H1 (cell line): ENCODE data around the gene PCIF1.

Experiments
- BRCA1 ChIP-seq: IDR thresholded peaks from 2 replicates; pipeline ENCODE4 v1.6.1; 2012; ENCODE audit warnings: low read depth, low read length, improper control_type of control experiment
- JUN ChIP-seq: IDR thresholded peaks from 2 replicates; pipeline ENCODE4 v1.6.1; 2011; ENCODE audit warnings: low read depth, mild to moderate bottlenecking, improper control_type of control experiment, low read length
- POLR2A ChIP-seq, 2 experiments: IDR thresholded peaks; 1 replicate in 1 of 2; 2 replicates in 1 of 2; pipeline ENCODE4 v1.6.1; 2011; ENCODE audit warnings: low read depth in 2 of 2, low read length in 2 of 2, mild to moderate bottlenecking in 2 of 2; ENCODE audit errors: control extremely low read depth in 1 of 2
- POLR2AphosphoS5 ChIP-seq: IDR thresholded peaks from 2 replicates; pipeline ENCODE4 v1.6.1; 2011; ENCODE audit warnings: low read depth, low read length
- SIN3A ChIP-seq, 2 experiments: IDR thresholded peaks in 1 of 2; conservative IDR thresholded peaks in 1 of 2; 2 replicates each; pipeline ENCODE4 v1.6.1; 2011 to 2012; ENCODE audit warnings: low read length in 2 of 2, improper control_type of control experiment in 1 of 2, low read depth in 1 of 2, mild to moderate bottlenecking in 1 of 2
- TF ChIP-seq, protein P1 (sequence below), 3 experiments: IDR thresholded peaks; 1 replicate in 2 of 3; 2 replicates in 1 of 3; pipeline versions ENCODE4 v1.5.1 to v1.6.1; 2011; ENCODE audit warnings: low read length in 3 of 3, mild to moderate bottlenecking in 3 of 3, inconsistent platforms in 2 of 3, low read depth in 1 of 3, moderate library complexity in 1 of 3; ENCODE audit not compliant: insufficient read depth in 1 of 3; ENCODE audit errors: control extremely low read depth in 1 of 3

DNA sequence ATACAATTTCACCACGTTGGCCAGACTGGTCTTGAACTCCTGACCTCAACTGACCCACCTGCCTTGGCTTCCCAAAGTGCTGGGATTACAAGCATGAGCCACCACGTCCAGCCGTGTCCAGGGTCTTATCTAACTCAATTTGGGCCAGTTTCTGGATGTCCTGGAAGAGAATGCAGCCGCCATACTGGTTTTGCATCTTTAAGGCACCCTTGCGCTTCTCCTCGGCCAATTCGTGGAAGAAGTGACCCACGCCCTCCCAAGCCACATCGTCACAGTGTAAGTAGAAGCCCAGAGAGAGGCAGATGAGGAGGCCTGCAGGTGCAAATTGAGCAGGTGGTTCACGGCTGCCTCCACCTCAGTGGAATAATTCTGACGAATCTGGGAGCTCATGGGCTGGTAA lies 41.2 kb downstream of the PCIF1 start:
- TF ChIP-seq SIN3A (conservative IDR thresholded peaks at IDR 0.05 in 1 of 2, IDR thresholded peaks at IDR 0.05 in 1 of 2; ENCODE audit: low read depth in 1 of 2, low read length in 2 of 2) (no peak), JUN (no peak), BRCA1 (no peak), POLR2A (IDR thresholded peaks at IDR 0.05; ENCODE audit: control extremely low read depth in 1 of 2, low read depth in 2 of 2, low read length in 2 of 2) (no peak), POLR2AphosphoS5 (no peak)
- TF ChIP-seq, protein P1, sequence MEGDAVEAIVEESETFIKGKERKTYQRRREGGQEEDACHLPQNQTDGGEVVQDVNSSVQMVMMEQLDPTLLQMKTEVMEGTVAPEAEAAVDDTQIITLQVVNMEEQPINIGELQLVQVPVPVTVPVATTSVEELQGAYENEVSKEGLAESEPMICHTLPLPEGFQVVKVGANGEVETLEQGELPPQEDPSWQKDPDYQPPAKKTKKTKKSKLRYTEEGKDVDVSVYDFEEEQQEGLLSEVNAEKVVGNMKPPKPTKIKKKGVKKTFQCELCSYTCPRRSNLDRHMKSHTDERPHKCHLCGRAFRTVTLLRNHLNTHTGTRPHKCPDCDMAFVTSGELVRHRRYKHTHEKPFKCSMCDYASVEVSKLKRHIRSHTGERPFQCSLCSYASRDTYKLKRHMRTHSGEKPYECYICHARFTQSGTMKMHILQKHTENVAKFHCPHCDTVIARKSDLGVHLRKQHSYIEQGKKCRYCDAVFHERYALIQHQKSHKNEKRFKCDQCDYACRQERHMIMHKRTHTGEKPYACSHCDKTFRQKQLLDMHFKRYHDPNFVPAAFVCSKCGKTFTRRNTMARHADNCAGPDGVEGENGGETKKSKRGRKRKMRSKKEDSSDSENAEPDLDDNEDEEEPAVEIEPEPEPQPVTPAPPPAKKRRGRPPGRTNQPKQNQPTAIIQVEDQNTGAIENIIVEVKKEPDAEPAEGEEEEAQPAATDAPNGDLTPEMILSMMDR (IDR thresholded peaks at IDR 0.05; ENCODE audit: control extremely low read depth in 1 of 3, insufficient read depth in 1 of 3, low read depth in 1 of 3, low read length in 3 of 3): no peak
